GM12873 (cell line): ENCODE measurements around the gene MIA.

Source experiments
- TF ChIP-seq, protein P1 (sequence below): IDR thresholded peaks from 2 replicates; pipeline ENCODE4 v1.5.1; 2012; ENCODE audit warnings: low read depth, mild to moderate bottlenecking, moderate library complexity, low read length, control low read depth; ENCODE audit not compliant: insufficient read depth; ENCODE audit errors: missing control alignments

The MIA gene

GRCh38 chr19:40808497-40808896 lies 33.2 kb downstream of the MIA start:
- TF ChIP-seq, protein P1, sequence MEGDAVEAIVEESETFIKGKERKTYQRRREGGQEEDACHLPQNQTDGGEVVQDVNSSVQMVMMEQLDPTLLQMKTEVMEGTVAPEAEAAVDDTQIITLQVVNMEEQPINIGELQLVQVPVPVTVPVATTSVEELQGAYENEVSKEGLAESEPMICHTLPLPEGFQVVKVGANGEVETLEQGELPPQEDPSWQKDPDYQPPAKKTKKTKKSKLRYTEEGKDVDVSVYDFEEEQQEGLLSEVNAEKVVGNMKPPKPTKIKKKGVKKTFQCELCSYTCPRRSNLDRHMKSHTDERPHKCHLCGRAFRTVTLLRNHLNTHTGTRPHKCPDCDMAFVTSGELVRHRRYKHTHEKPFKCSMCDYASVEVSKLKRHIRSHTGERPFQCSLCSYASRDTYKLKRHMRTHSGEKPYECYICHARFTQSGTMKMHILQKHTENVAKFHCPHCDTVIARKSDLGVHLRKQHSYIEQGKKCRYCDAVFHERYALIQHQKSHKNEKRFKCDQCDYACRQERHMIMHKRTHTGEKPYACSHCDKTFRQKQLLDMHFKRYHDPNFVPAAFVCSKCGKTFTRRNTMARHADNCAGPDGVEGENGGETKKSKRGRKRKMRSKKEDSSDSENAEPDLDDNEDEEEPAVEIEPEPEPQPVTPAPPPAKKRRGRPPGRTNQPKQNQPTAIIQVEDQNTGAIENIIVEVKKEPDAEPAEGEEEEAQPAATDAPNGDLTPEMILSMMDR: no peak

GRCh38 chr19:40809358-40810086 lies 34.2 kb downstream of the MIA start:
- TF ChIP-seq, protein P1: no peak

- TF ChIP-seq, protein P1: no peak
Measured at GRCh38 chr19:40810160-40810559, 34.8 kb downstream of the MIA start.

GRCh38 chr19:40811478-40812341 lies 36.4 kb downstream of the MIA start:
- TF ChIP-seq, protein P1: no peak

DNA sequence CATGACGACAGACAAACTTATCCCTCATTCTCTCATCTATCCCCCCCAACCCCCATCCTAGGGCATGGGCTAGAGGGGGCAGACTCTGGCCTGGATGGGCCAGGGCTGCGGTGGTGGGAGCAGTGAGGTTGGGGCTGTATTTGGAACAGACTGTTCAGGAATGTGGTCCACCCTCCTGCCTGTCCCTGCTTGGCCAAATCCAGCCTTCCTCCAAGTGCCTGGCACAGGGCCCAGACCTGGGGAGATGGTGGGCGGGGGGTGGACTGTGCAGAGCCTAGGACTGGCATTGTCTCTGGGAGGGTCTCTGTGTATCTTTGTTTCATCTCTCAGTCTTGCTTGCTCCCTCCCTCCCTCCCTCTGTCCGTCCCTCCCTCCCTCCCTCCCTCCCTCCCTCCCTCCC lies 37.9 kb downstream of the MIA start:
- TF ChIP-seq, protein P1: no peak

GRCh38 chr19:40815223-40815622 lies 39.9 kb downstream of the MIA start:
- TF ChIP-seq, protein P1: no peak
